SU-DHL-6 (cell line): ENCODE data around the gene GMEB2.

Experiments
- H2AFZ ChIP-seq: fragments of 200-600 bp; sonication (generic); 2 replicates; pipeline ENCODE4 v1.6.1; 2014; ENCODE audit warnings: low read depth, mild to moderate bottlenecking, moderate library complexity, mixed read lengths, antibody characterized with exemption, low read length; ENCODE audit not compliant: severe bottlenecking
- H3F3A ChIP-seq: fragments of 200-600 bp; shearing (Covaris generic); 2 replicates; pipeline ENCODE4 v1.6.0; 2016; ENCODE audit warnings: antibody characterized with exemption, mild to moderate bottlenecking; ENCODE audit not compliant: insufficient read depth
- H3K27ac ChIP-seq: fragments of 200-600 bp; sonication (generic); 2 replicates; pipeline ENCODE4 v1.5.1; 2016; ENCODE audit warnings: low read depth, mild to moderate bottlenecking, low read length, moderate library complexity, mixed read lengths
- H3K27me3 ChIP-seq: fragments of 200-600 bp; sonication (generic), shearing (Covaris generic); 2 replicates; pipeline ENCODE4 v1.6.0; 2014; ENCODE audit warnings: mild to moderate bottlenecking, low read length
- H3K36me3 ChIP-seq: fragments of 200-600 bp; sonication (generic); 2 replicates; pipeline ENCODE4 v1.6.1; 2014; ENCODE audit warnings: mild to moderate bottlenecking, low read length, mixed read lengths
- H3K4me2 ChIP-seq: fragments of 300-600, 200-600 bp; shearing (Covaris generic), sonication (generic); 2 replicates; pipeline ENCODE4 v1.6.0; 2014; ENCODE audit warnings: low read length, low read depth, mild to moderate bottlenecking; ENCODE audit not compliant: poor library complexity, severe bottlenecking
- H3K4me3 ChIP-seq: fragments of 200-600 bp; sonication (generic); 2 replicates; pipeline ENCODE4 v1.5.1; 2014; ENCODE audit warnings: antibody characterized with exemption, low read length, mild to moderate bottlenecking, mixed read lengths; ENCODE audit not compliant: insufficient read depth, poor library complexity, severe bottlenecking
- H3K79me2 ChIP-seq: fragments of 200-600 bp; sonication (generic); 2 replicates; pipeline ENCODE4 v1.6.1; 2014; ENCODE audit warnings: mild to moderate bottlenecking, low read length, moderate library complexity; ENCODE audit not compliant: insufficient read depth
- H3K9ac ChIP-seq: fragments of 200-600 bp; sonication (generic); 2 replicates; pipeline ENCODE4 v1.7.0; 2014; ENCODE audit warnings: mild to moderate bottlenecking, low read length
- H3K9me2 ChIP-seq: fragments of 200-600 bp; sonication (generic); replicated peaks from 2 replicates; pipeline ENCODE4 v1.6.1; 2014; ENCODE audit warnings: low read length; ENCODE audit not compliant: insufficient read depth
- H3K9me3 ChIP-seq: fragments of 200-600 bp; sonication (generic); 2 replicates; pipeline ENCODE4 v1.6.1; 2014; ENCODE audit warnings: low read length, mixed read lengths; ENCODE audit not compliant: insufficient read depth
- H4K20me1 ChIP-seq: fragments of 200-600 bp; sonication (generic); 2 replicates; pipeline ENCODE4 v1.6.1; 2014; ENCODE audit warnings: low read depth, mild to moderate bottlenecking, antibody characterized with exemption, low read length, moderate library complexity, mixed read lengths
- EZH2phosphoT487 ChIP-seq: fragments of 200-600 bp; sonication (generic), shearing (Covaris generic); conservative IDR thresholded peaks from 2 replicates; pipeline ENCODE4 v1.6.1; 2018; ENCODE audit warnings: mild to moderate bottlenecking, antibody characterized with exemption, low read length, moderate library complexity, mixed read lengths
- TF ChIP-seq, protein P1 (sequence below): fragments of 200-600 bp; sonication (generic); IDR thresholded peaks from one replicate; pipeline ENCODE4 v1.5.1; 2017; ENCODE audit warnings: antibody characterized with exemption, mild to moderate bottlenecking, low read length, moderate library complexity; ENCODE audit not compliant: insufficient read depth, poor library complexity, severe bottlenecking

Gene GMEB2, protein sequence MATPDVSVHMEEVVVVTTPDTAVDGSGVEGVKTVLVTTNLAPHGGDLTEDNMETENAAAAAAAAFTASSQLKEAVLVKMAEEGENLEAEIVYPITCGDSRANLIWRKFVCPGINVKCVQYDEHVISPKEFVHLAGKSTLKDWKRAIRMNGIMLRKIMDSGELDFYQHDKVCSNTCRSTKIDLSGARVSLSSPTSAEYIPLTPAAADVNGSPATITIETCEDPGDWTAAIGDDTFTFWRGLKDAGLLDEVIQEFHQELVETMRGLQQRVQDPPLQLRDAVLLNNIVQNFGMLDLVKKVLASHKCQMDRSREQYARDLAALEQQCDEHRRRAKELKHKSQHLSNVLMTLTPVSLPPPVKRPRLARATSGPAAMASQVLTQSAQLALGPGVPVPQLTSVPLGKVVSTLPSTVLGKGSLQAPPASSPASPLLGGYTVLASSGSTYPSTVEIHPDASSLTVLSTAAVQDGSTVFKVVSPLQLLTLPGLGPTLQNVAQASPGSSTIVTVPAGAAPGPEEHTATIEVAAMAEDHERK

DNA sequence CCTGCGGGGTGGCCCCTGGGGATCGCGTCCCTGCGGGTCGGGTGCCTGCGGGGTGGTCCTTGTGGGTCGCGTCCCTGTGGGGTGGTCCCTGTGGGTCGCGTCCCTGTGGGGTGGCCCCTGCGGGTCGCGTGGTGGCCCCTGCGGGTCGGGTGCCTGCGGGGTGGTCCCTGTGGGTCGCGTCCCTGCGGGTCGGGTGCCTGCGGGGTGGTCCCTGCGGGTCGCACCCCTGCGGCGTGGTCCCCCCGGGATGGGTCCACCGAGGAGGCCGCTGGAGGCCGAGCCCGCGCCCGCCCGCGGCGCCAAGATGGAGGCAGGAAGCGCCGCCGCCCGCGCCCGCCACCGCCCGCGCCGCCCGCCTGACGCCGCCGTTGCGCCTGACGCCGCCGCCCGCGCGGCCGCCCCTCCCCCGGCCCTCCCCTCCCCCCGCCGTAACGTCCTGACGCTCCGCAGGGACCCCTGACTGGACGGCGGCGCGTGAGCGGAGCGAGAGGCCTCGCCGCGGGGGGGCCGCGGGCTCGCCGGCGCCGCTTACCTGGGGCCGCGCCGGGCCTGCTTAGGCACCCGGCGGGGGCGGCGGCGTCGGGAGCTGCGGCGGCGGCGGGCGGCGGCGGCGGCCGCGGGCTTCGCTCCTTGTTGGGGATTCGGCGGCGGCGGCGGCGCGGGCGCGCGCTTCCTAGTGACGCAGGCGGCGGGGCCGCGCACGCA, at the start of gene GMEB2:
TSS of gene GMEB2 (minus strand) at position 678 of the 705 bp plus-strand sequence. CDS start 7,704 bp downstream, outside the sequence.
- Histone ChIP-seq H3K27ac (peak within 1 kb of the TSS; percentile 82), H3F3A (peaks cover 17% of the 10 kb centered on the region; the same call in 1 of the 2 replicates), H3K9me2 (no peaks in the 10 kb centered on the region), H3K79me2 (peaks cover 41% of the 10 kb centered on the region), H4K20me1 (no peaks in the 10 kb centered on the region), H3K4me2 (peak within 1 kb of the TSS; percentile 74), H2AFZ (peak within 1 kb of the TSS; percentile 88), H3K9ac (peak within 1 kb of the TSS; percentile 100), H3K27me3 (no peaks in the 10 kb centered on the region), H3K36me3 (no peaks in the 10 kb centered on the region), H3K9me3 (no peaks in the 10 kb centered on the region), H3K4me3 (peak within 1 kb of the TSS; percentile 100)
- TF ChIP-seq, protein P1, sequence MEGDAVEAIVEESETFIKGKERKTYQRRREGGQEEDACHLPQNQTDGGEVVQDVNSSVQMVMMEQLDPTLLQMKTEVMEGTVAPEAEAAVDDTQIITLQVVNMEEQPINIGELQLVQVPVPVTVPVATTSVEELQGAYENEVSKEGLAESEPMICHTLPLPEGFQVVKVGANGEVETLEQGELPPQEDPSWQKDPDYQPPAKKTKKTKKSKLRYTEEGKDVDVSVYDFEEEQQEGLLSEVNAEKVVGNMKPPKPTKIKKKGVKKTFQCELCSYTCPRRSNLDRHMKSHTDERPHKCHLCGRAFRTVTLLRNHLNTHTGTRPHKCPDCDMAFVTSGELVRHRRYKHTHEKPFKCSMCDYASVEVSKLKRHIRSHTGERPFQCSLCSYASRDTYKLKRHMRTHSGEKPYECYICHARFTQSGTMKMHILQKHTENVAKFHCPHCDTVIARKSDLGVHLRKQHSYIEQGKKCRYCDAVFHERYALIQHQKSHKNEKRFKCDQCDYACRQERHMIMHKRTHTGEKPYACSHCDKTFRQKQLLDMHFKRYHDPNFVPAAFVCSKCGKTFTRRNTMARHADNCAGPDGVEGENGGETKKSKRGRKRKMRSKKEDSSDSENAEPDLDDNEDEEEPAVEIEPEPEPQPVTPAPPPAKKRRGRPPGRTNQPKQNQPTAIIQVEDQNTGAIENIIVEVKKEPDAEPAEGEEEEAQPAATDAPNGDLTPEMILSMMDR = no peak
- no peak for TF ChIP-seq EZH2phosphoT487

DNA sequence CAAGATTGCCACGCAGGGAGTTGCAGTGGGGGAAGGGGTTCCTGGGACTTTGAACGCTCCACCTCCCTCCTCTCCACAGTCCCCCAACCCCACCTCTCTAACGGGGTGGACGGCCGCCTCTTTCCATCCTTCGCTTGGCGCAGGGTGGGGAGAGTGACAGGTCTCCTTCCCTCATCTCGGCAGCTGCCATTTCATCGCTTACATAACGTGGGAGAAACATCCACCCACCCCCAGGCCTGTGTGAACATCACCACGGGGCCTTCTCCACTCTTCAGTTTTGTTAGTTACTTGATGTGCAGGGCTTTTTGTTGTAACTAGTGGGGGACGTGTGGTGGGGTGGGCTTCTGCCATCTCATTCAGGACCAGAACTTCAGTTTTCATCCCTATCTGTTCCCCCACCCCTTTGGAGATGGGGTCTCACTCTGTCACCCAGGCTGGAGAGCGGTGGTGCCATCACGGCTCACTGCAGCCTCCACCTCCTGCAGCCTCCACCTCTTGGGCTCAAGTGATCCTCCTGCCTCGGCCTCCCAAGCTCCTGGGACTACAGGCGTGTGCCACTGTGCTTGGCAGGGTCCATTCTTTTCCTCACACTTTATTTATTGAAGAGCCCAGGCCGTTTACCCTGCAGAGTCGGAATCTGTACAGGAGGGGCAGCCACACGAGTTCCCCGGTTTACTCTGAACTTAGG, 48.9 kb upstream of the GMEB2 start:
- no peak for TF ChIP-seq EZH2phosphoT487
- TF ChIP-seq, protein P1 = no peak
- Histone ChIP-seq H3K27me3 (no peaks in the 10 kb centered on the region), H3K9ac (no peak overlapping the region), H2AFZ (no peak overlapping the region), H3F3A (no peaks in the 10 kb centered on the region), H3K9me3 (no peaks in the 10 kb centered on the region), H3K27ac (no peak overlapping the region), H3K9me2 (no peaks in the 10 kb centered on the region), H3K4me2 (no peak overlapping the region), H3K4me3 (no peak overlapping the region), H3K79me2 (no peaks in the 10 kb centered on the region), H3K36me3 (no peaks in the 10 kb centered on the region), H4K20me1 (no peaks in the 10 kb centered on the region)

DNA sequence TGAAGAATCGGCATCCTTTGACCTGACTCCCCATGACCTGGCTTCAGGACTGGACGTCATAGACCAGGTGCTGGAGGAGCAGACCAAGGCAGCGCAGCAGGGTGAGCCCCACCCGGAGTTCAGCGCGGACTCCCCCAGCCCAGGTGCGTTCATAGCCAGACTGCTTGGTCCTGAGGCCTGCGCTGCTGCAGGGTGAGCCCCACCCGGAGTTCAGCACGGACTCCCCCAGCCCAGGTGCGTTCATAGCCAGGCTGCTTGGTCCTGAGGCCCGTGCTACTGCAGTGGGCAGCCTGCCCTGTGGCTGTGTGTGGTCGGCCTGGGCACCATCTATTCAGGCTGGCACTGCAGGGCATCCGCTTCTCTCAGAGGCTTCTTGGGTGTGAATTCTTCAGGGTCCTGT, 47.0 kb upstream of the GMEB2 start:
- Histone ChIP-seq H3K9me2 (no peaks in the 10 kb centered on the region), H3K4me3 (no peak overlapping the region), H3K9me3 (no peaks in the 10 kb centered on the region), H3K79me2 (no peaks in the 10 kb centered on the region), H4K20me1 (no peaks in the 10 kb centered on the region), H3K4me2 (no peak overlapping the region), H3F3A (no peaks in the 10 kb centered on the region), H3K36me3 (no peaks in the 10 kb centered on the region), H3K9ac (no peak overlapping the region), H3K27ac (no peak overlapping the region), H3K27me3 (no peaks in the 10 kb centered on the region), H2AFZ (no peak overlapping the region)
- TF ChIP-seq, protein P1 = no peak
- no peak for TF ChIP-seq EZH2phosphoT487
